GM04504 (cell line): ENCODE results near the gene TPM4.

Experiments used
- DNase-seq: peaks from one replicate; pipeline ENCODE4 v3.0.0-alpha.2; 2012; ENCODE audit warnings: low read depth

TPM4 gene

GRCh38 chr19:16131648-16132047 is 55.4 kb downstream of the TPM4 start:
- DNase-seq = no peak

DNA sequence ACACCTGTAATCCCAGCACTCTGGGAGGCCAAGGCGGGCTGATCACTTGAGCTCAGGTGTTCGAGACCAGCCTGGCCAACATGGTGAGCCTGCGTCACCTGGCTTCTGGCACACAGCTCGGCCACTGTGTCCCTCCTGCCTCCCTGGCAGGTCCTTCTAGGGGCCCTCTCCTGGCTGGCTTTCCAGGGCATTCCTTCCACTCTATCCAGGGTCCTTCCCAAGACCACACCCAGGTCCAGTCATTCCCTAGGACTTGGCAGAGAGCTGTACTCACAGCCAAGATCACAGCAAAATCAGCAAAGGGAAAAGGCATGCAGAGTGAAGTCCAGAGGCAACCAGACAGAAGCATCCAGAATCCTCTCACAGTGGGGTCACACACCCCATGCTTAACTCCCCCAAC is 57.5 kb downstream of the TPM4 start:
- DNase-seq = no peak

- no peak for DNase-seq
These were observed 58.2 kb downstream of the TPM4 start for GRCh38 chr19:16134510-16134909.

- no peak for DNase-seq
These were observed 59.3 kb downstream of the TPM4 start for GRCh38 chr19:16135430-16136127.

- DNase-seq = no peak
These were observed 60.1 kb downstream of the TPM4 start for GRCh38 chr19:16136185-16136999.

GRCh38 chr19:16139752-16140151 is 63.5 kb downstream of the TPM4 start:
- DNase-seq = no peak

DNA sequence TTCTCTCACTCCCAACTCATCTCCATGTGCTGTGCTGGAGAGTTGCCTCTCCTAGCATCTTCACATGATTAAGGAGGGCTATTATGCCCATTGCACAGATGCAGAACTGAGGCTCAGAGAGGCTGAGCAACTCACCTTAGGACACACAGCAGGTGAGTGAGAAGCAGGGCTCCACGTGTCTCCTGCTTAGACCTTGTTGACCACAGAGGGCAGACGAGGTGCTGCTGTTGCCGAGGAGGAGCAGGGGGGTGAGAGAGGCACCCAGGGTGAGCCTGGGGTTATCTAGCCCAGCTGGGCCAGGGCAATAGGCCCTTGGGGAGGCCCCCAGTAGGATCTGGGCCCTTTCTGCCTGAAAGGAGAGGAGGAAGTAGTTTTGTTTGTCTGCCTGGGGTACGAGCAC is 64.7 kb downstream of the TPM4 start:
- no peak for DNase-seq

DNA sequence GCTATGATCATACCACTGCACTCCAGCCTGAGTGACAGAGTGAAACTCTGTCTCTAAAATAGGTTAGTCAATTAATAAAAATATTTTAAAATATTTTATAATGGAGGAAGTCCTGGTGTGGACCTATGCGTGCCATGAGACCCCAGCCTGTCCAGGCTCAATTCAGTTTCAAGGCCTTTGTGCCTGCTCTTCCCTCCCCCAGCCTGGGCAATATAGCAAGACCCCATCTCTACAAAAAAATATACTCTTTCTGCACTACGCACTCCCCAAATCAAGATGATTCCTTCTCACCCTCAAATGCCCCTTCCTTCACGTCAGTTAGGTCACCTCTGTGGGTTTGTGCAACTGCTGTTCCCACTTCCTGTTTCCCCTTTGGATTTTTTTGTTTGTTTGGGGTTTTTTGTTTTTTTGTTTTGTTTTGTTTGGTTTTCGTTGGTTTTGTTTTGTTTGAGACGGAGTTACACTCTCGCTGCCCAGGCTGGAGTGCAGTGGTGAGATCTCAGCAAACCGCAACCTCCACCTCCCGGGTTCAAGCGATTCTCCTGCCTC is 65.8 kb downstream of the TPM4 start:
- DNase-seq = no peak

DNA sequence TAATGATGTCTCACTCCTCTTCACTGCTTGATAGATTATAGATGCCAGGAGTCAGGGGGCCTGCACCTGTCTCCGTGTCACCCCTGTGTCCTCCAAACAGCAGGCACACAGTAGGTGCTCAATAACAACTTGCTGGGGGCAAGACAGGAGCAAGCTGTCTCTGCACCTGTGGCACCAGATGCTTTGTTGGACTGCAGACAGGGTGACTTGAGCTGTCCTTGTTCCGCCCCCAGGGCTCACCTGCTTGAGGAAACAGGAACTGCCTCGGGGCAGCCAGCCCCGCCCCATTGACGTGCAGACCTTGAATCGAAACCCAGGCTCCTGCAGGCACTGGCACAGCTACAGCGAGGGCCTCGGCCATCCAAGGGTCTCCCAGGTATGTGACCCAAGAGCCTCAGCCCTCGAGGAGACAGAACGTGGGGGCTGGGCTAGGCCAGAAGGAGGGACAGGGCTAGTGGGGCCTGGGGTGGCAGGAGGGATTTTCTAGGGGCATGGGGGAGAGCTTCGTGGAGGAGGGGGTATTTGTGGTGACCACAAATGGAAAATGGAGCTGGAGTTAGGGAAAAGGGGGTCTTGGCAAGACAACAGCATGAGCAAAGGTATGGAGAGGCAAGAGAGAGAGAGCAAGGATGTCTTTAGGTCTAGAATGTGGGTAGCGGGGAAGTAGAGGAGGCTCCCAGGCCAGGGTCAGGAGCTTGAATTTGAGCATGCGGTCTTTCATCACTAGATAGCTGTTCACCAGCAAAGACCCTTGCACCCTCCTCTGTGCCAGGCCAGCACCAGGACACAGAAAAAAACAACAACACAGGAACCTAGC is 67.3 kb downstream of the TPM4 start, which contains the start of gene HSH2D:
Gene HSH2D, plus strand, starts transcription at position 287 of the 817 bp plus-strand sequence. CDS start 5,066 bp downstream, outside the sequence.
- DNase-seq = no peak

- DNase-seq = no peak
These were observed 67.9 kb downstream of the TPM4 start for GRCh38 chr19:16144216-16144581.

DNA sequence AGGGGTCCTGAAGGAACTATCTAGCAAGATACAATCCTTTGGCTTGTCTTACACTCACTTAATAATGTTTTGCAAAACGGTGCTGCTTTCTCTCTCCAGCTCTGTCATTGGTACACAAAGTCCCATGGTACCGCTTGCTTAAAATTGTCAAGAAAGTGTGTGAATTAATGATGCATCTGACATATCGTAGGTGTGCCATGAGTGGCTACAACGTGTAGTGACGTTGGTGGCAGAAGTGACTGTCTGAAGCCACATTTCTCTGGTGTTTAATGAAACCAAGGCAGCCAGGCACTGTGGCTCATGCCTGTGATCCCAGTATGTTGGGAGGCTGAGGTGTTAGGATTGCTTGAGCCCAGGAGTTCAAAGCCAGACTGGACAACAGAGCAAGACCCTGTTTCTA is 69.8 kb downstream of the TPM4 start:
- no peak for DNase-seq

- DNase-seq = no peak
These were observed 72.3 kb downstream of the TPM4 start for GRCh38 chr19:16148443-16149229.
